Stomach (tissue), 9 donors: ENCODE results near the gene STRN4. TPM values are rescaled to one million over a fixed set of nuclear protein-coding genes. Genes with fewer than 3 reads are reported as not detected.

Source experiments
- DNase-seq, 2 donors: peaks; one replicate each; pipeline versions ENCODE4 v3.0.0 to v3.0.0-alpha.2; 2013 to 2019
- H3K27ac ChIP-seq, 5 donors: fragments of 200-600 bp in 4 of 5; sonication (generic) in 4 of 5; one replicate each; pipeline ENCODE4 v1.5.1; 2013 to 2019; ENCODE audit warnings: mild to moderate bottlenecking in 1 of 5, moderate library complexity in 1 of 5
- H3K27me3 ChIP-seq, 3 donors: fragments of 200-600 bp; sonication (generic); one replicate each; pipeline ENCODE4 v1.5.1; 2017 to 2019; ENCODE audit warnings: mixed run types in 1 of 3
- H3K36me3 ChIP-seq, 4 donors: fragments of 200-600 bp; sonication (generic); 1 replicate in 3 of 4; 2 replicates in 1 of 4; pipeline ENCODE4 v1.5.1; 2016 to 2019
- H3K4me1 ChIP-seq, 4 donors: fragments of 200-600 bp; sonication (generic); one replicate each; pipeline ENCODE4 v1.5.1; 2016 to 2019
- H3K4me3 ChIP-seq, 4 donors: fragments of 200-600 bp; sonication (generic) in 3 of 4; one replicate each; pipeline ENCODE4 v1.5.1; 2016 to 2019; ENCODE audit warnings: mild to moderate bottlenecking in 1 of 4
- H3K9me3 ChIP-seq, 4 donors: fragments of 200-600 bp; sonication (generic); one replicate each; pipeline ENCODE4 v1.5.1; 2016 to 2019
- CTCF ChIP-seq, 7 experiments: fragments of 450-650 bp in 4 of 7; fragments of 200-600 bp in 3 of 7; sonication (generic) in 3 of 7; IDR thresholded peaks; one replicate each; pipeline ENCODE4 v1.5.1; 2016 to 2019; ENCODE audit warnings: antibody characterized with exemption in 7 of 7, control low read depth in 2 of 7, mild to moderate bottlenecking in 1 of 7
- EP300 ChIP-seq: sonication (generic); formaldehyde crosslinking; IDR thresholded peaks from one replicate; pipeline ENCODE4 v1.6.1; 2017; ENCODE audit warnings: antibody characterized with exemption
- POLR2A ChIP-seq, 4 donors: fragments of 450-650 bp; IDR thresholded peaks; one replicate each; pipeline ENCODE4 v1.6.1; 2016; ENCODE audit warnings: antibody characterized with exemption in 4 of 4, control low read depth in 2 of 4, mild to moderate bottlenecking in 1 of 4, moderate library complexity in 1 of 4
- POLR2AphosphoS5 ChIP-seq, 3 donors: sonication (generic); formaldehyde crosslinking; IDR thresholded peaks; one replicate each; pipeline ENCODE4 v1.6.1; 2016; ENCODE audit warnings: antibody characterized with exemption in 3 of 3
- WGBS, 5 donors: extraction: QIAGEN DNeasy Blood & Tissue Kit in 3 of 5; methylation state at CpG; one replicate each; pipeline versions ENCODE4 v1.1.5 to v1.1.7; 2013 to 2018; 5-methylcytosine and 5-hydroxymethylcytosine counted together
- intact Hi-C: fragments of 100-400 bp; cut with DNase I; formaldehyde crosslinking; loops from one replicate; pipeline ENCODE4 v1.15.1; 2023; ENCODE audit warnings: low total_unique reads
- polyA plus RNA-seq, 3 donors: library from polyadenylated mRNA; stranded (reverse); fragments of 200-250 nt; gene quantifications; one replicate each; pipeline ENCODE4 v1.2.3, GENCODE V29; 2013
- total RNA-seq, 5 donors: library from RNA; depleted of rRNA; stranded (reverse); fragments of >200 nt; gene quantifications; one replicate each; pipeline versions ENCODE4 v1.1.0 to v1.2.3, GENCODE V29; 2014 to 2016
- donor health status: healthy with polysubstance abuse.
- donor health status: Bipolar disorder and iron deficiency.
- donor health status: healthy.

STRN4 gene
- total and polyA plus RNA-seq, 8 donors: 37.1 to 373 (median 62.1) TPM

DNA sequence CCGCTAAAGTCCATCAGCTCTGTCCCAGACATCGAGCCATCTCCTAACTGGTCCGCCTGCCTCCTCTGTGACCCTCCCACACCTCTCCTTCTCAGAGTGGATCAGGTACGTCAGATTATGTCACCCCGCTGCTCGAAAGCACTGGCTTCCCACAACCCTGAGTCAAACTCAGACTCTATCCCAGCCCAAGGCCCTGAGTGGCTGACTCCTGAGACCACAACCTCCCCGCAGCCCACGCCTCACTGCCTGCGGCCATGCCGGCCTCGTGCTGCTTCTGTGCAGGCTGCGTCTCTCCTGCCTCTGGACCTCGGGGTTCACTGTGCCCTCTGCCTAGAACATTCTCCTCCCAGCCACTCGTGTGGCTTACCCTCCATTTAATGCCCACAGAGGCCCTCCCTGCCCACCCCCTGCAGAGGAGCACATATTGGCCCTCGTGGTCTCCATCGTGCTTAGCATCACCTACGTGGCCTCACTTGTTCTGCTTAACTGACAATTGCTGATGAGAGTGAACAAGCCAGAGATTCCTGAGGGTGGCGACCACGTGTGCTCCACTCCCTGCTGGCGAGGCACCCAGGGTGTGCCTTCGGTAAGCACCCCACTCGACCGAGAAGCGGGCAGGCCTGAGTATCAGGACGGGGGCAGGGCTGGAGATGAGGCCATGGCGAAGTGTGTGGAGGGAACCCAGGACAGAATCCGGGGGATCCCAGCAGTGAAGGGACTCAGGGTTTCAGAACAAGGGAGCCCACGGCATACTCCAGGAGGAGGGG lies 13.9 kb downstream of the STRN4 start:
- Histone ChIP-seq H3K4me3 (no peak overlapping the region), H3K4me1 (peaks cover 9 to 83% (median 31%) of the 10 kb centered on the region in 4 donors), H3K27me3 (no peaks in the 10 kb centered on the region), H3K9me3 (no peaks in the 10 kb centered on the region), H3K36me3 (peaks cover 73 to 100% (median 99%) of the 10 kb centered on the region in 4 donors), H3K27ac (peak overlapping the region in 2 of 5 donors; percentile 49 to 59)
- WGBS, 5 donors: 82 to 93% (median 83%) methylated on average over 26 to 28 of the region's 28 CpGs
- intact Hi-C loops: no loop called here
- no peak for TF ChIP-seq POLR2A (IDR thresholded peaks at IDR 0.05)
- TF ChIP-seq EP300: no peak
- no peak for TF ChIP-seq CTCF (IDR thresholded peaks at IDR 0.05)
- TF ChIP-seq POLR2AphosphoS5 (IDR thresholded peaks at IDR 0.05): no peak
- DNase-seq: no peak

GRCh38 chr19:46731584-46731983 lies 14.7 kb downstream of the STRN4 start:
- H3K36me3 ChIP-seq: peaks cover 81 to 100% (median 99%) of the 10 kb centered on the region in 4 donors
- intact Hi-C loops: no loop called here
- no peak for DNase-seq
- peaks cover 2 to 75% (median 25%) of the 10 kb centered on the region in 4 donors for H3K4me1 ChIP-seq
- no peaks in the 10 kb centered on the region for H3K27me3 ChIP-seq
- H3K27ac ChIP-seq: peak overlapping the region in 1 of 5 donors; percentile 51
- TF ChIP-seq CTCF (IDR thresholded peaks at IDR 0.05) (no peak), POLR2AphosphoS5 (IDR thresholded peaks at IDR 0.05) (no peak), POLR2A (IDR thresholded peaks at IDR 0.05) (no peak), EP300 (no peak)
- 50 to 84% (median 74%) methylated on average over 12 to 14 of the region's 14 CpGs for WGBS, 5 donors
- H3K4me3 ChIP-seq: no peak overlapping the region
- H3K9me3 ChIP-seq: no peaks in the 10 kb centered on the region

DNA sequence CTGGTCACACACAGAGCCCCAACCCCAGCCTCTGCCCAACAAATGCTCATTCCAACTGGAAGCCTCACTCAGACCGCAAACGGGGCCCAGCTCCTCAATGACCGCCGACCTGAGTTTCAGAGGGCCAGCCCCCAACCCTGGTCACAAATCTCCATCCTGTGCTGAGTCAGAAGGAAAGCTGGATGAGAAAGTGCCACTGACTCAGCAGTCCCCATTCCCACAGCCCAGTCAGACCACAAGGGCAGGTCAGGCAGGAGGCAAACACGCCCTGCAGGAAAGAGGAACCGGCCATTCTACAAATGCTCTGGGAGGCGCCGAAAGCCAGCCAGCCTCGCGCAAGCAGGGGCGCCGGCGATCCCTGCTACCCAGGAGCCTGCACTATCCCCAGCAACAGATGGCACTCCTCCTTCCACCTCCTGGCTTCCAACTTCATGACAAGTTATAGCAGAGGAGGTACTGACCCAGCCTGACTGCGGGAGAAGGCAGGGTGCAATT lies 15.2 kb downstream of the STRN4 start:
- H3K36me3 ChIP-seq: peaks cover 85 to 100% (median 99%) of the 10 kb centered on the region in 4 donors
- intact Hi-C loops: no loop called here
- WGBS, 5 donors: 51 to 67% (median 63%) methylated on average over 14 of the region's 14 CpGs
- no peak overlapping the region for H3K4me3 ChIP-seq
- DNase-seq: peak; percentile 46 to 69
- peak in 1 of 3 donors; percentile 12 for TF ChIP-seq POLR2AphosphoS5 (IDR thresholded peaks at IDR 0.05)
- no peak for TF ChIP-seq POLR2A (IDR thresholded peaks at IDR 0.05)
- H3K9me3 ChIP-seq: no peaks in the 10 kb centered on the region
- peaks cover 0 to 70% (median 24%) of the 10 kb centered on the region in 4 donors for H3K4me1 ChIP-seq
- peak overlapping the region in 1 of 5 donors; percentile 51 for H3K27ac ChIP-seq
- H3K27me3 ChIP-seq: no peaks in the 10 kb centered on the region

- peaks cover 0 to 66% (median 24%) of the 10 kb centered on the region in 4 donors for H3K4me1 ChIP-seq
- H3K36me3 ChIP-seq: peaks cover 85 to 100% (median 99%) of the 10 kb centered on the region in 4 donors
- DNase-seq: no peak
- no peaks in the 10 kb centered on the region for H3K9me3 ChIP-seq
- H3K27ac ChIP-seq: peak overlapping the region in 1 of 5 donors; percentile 51
- H3K4me3 ChIP-seq: no peak overlapping the region
- WGBS, 5 donors: 89 to 97% (median 94%) methylated on average over 14 of the region's 14 CpGs
- intact Hi-C loops: no loop called here
- H3K27me3 ChIP-seq: no peaks in the 10 kb centered on the region
- TF ChIP-seq POLR2AphosphoS5 (IDR thresholded peaks at IDR 0.05) (no peak), CTCF (IDR thresholded peaks at IDR 0.05) (no peak), EP300 (no peak), POLR2A (IDR thresholded peaks at IDR 0.05) (no peak)
These were observed 15.7 kb downstream of the STRN4 start for GRCh38 chr19:46730595-46730994.
